Activated gamma-delta T cell treated with Interleukin-2 at 50 U/mL for 16 hours (primary cell): ENCODE data around the gene CFAP126.
"Not testable (repeated sequence)": the region's sequence is repeated elsewhere in the genome, so short reads cannot be mapped to it uniquely, and the experiment has no call there.

ENCODE experiments used
- DNase-seq: peaks from one replicate; pipeline ENCODE4 v3.0.0-alpha.2; 2020

The CFAP126 gene, protein sequence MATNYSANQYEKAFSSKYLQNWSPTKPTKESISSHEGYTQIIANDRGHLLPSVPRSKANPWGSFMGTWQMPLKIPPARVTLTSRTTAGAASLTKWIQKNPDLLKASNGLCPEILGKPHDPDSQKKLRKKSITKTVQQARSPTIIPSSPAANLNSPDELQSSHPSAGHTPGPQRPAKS

GRCh38 chr1:161367684-161368400 lies at the start of gene CFAP126:
CFAP126 (minus strand) TSS chr1:161367876; CDS start chr1:161367868, 8 bp downstream.
- DNase-seq = peak; percentile 23

GRCh38 chr1:161413050-161413449 lies 45.4 kb upstream of the CFAP126 start:
- DNase-seq = not testable (repeated sequence)

GRCh38 chr1:161410636-161410970 lies 42.9 kb upstream of the CFAP126 start:
- not testable (repeated sequence) for DNase-seq

DNA sequence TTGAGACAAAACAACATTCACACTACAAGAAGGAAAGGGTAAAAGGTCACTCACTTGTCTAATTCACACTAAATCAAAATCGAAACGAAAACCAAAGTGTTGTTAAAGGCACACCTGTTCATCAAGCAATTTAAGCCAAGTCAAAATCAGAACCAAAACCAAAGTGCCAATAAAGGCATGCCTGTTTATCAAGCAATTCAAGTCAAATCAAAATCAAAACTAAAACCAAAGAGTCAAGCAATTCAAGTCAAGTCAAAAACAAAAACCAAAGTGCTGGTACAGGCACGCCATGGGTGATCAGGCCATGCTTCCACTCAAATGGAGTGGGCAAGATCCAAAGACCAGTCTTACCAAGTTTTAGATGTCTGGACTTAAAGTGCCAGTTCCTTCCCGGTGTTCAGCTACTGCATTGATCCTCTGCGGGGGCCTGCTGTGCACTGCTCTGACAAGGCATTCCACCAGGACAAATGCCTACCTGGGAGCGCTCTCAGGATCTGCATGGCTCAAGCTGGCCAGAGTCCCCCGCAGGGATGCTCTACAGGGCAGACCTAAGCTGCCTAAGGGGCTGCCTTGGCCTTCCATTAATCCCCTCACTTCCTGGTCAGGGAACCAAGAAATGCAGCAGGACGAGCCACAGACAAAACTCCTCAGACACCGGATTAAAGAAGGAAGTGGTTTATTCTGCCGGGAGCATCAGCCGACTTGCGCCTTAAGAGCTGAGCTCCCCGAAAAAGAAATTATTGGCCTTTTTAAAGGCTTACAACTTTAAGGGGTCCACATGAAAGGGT lies 42.4 kb upstream of the CFAP126 start:
- not testable (repeated sequence) for DNase-seq

GRCh38 chr1:161408429-161409052 lies 40.9 kb upstream of the CFAP126 start:
- DNase-seq = no peak

GRCh38 chr1:161407451-161407985 lies 39.8 kb upstream of the CFAP126 start:
- DNase-seq = no peak

GRCh38 chr1:161406551-161406950 lies 38.9 kb upstream of the CFAP126 start:
- DNase-seq = not testable (repeated sequence)

GRCh38 chr1:161404051-161404597 lies 36.4 kb upstream of the CFAP126 start:
- DNase-seq = no peak

- no peak for DNase-seq
Measured at GRCh38 chr1:161402446-161402845, 34.8 kb upstream of the CFAP126 start.

DNA sequence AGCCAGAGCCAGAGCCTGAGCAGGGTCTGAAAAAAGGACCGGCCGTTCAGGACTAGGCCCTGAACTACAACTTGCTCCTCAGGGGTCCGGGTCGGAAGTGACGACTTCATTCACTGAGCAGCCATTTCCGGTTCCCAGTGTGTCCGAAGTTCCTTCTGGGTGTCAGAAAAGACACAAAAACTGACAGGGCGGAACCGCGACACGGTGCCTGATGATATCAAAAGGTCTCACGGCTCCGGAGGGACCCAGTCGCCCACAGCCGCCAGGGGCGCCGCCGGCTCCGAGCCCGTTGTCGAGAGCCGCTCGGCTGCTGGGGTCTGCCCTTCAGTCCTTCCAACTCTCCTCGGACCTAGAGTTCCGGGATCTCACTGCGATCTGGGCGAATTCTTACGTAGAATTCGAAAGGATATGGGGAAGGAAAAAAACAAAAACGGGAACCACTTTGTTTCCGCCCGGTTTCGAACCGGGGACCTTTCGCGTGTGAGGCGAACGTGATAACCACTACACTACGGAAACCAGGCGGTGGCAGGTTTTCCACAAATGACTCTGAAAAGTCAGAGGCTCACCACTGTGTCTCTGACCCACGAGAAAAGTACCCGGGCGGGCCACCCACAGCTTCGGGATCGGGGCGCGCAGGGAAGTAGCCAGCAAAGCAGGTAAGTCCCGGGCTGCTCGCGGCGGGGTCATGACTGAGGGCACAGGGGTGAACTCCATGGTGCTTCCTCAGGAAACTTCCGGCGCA lies 31.8 kb upstream of the CFAP126 start:
- DNase-seq = peak; percentile 91

- no peak for DNase-seq
Measured at GRCh38 chr1:161398900-161399256, 31.2 kb upstream of the CFAP126 start.

GRCh38 chr1:161397038-161397437 lies 29.4 kb upstream of the CFAP126 start:
- not testable (repeated sequence) for DNase-seq

DNA sequence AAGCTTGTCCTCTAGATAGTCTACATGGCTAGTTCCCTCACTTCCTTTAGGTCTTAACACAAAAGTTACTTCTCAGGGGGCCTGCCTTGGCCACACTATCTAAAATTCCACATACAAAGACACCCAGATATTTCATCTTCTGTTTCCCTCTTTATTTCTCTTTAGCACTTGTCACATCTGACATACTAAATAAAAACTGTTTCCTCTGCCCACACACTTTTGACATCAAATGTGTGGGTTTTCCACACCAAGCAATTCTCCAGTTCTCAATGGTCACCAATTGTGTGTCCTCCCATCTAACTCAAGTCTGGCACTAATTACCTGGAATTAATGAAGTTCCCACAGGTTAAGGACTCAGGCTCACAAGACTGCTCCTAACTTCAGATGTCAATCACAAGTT lies 25.5 kb upstream of the CFAP126 start:
- no peak for DNase-seq

DNA sequence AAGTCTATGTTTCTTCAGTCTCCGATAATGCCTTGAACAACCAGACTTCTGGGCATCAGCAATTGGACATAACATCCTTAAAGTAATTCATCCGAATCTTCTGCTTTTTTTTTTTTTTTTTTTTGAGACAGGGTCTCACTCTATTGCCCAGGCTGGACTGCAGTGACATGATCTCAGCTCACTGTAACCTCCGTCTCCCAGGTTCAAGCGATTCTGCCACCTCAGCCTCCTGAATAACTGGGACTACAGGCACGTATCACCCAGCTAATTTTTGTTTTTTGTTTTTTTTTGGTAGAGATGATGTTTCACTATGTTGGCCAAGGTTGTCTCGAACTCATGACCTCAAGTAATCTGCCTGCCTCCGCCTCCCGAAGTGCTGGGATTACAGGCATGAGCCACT lies 23.9 kb upstream of the CFAP126 start:
- DNase-seq = no peak

DNA sequence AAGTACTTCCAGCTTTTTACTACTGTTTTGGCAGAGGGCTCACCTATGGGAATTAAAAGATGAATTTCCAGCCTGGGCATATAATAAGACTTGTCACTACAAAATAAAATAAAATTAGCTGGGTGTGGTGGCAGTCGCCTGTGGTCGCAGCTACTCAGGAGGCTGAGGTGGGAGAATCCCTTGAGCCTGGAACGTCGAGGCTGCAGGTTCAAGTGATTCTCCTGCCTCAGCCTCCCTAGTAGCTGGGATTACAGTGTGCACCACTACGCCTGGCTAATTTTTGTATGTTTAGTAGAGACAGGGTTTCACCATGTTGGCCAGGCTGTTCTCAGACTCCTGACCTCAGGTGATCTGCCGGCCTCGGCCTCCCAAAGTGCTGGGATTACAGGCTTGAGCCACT lies 23.5 kb upstream of the CFAP126 start:
- DNase-seq = not testable (repeated sequence)

DNA sequence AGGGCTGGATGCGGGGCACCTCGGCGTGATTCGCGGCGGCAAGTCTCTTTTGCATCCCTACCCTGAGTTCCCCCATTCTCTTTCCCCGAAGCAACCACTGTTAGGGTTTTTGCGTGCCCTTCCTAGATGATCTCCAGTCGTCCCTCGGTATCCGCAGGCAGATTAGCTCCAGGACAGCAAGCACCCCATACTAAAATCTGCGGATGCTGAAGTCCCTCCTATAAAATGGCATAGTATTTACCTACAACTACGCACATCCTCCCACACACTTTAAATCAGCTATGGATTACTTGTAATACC lies 22.8 kb upstream of the CFAP126 start:
- DNase-seq = no peak

DNA sequence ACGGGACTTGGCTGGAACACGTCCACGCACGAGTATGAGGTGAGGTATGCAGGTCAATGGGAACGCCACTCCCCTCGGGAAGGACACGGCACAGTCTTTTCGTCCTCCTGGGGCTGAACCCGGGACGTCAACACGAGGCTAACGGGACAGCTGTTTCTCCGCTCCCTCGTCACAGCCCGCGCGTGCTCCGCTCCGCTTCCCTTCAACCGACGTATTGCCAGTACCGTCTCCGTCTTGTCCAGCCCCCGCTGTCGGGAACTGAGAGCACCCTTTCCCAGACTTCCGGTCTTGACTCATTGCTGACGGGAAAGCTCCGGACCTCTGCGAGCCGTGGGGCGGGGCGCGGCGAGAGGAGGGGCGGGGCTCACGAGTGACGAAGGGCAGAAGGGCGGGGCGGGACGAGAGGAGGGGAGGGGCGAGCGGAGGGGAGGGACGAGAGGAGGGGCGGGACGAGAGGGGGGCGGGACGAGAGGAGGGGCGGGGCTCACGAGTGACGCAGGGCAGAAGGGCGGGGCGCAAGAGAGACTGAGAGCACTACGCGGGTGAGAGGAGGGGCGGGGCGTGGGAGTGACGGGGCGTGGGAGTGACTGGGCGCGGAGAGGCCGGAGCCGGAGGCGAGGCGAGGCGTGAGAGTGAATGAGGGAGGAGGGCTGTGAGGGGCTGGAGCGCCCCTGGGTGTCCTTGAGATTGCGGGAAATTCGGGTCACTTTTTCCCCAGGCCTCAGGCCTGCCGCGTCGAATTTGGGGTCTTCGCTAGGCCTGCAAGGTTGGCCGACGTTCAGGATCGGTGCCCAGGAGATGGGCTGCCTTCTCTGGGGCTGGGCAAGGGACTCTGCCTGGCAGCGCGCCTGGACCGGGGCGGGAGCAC lies 22.2 kb upstream of the CFAP126 start:
- peak; percentile 95 for DNase-seq

GRCh38 chr1:161389158-161389557 lies 21.5 kb upstream of the CFAP126 start:
- not testable (repeated sequence) for DNase-seq

- no peak for DNase-seq
Measured at GRCh38 chr1:161388639-161389038, 21.0 kb upstream of the CFAP126 start.

GRCh38 chr1:161382214-161383019 lies 14.7 kb upstream of the CFAP126 start:
- no peak for DNase-seq

DNA sequence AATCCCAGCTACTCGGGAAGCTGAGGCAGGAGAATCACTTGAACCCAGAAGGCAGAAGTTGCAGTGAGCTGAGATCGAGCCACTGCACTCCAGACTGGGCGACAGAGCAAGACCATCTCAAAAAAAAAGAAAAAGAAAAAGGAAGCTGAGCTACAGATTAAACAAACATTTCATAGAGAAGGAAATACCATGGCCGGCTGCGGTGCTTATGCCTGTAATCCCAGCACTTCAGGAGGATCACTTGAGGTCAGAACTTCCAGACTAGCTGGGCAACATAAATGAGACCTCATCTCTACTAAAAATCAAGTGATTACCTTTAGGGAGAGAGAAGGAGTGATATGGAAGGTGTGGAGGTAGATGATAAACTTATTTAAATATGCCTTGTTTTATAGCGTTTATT lies 14.0 kb upstream of the CFAP126 start:
- no peak for DNase-seq
